ENCODE results near the gene TFB2M. TPM values are rescaled to one million over a fixed set of nuclear protein-coding genes. Genes with fewer than 3 reads are reported as not detected.

TFB2M gene
- total and polyA plus RNA-seq, 2 donors, result 11.6 to 11.7 TPM

GRCh38 chr1:246588159-246588721, 22.2 kb upstream of the TFB2M start:
- no peak overlapping the region for H3K4me3 ChIP-seq (ENCODE audit: low read length in 2 of 2)
- WGBS, result 90% methylated on average over 2 of the region's 2 CpGs
- H3K27ac ChIP-seq (ENCODE audit: low read depth in 1 of 2, low read length in 1 of 2), result no peak overlapping the region
- no peak for DNase-seq (ENCODE audit: low read depth in 6 of 9, low spot score in 9 of 9)
- peaks cover 0 to 6% of the 10 kb centered on the region in 2 donors for H3K9me3 ChIP-seq (ENCODE audit: control insufficient read depth in 2 of 2, insufficient read depth in 1 of 2, low read length in 1 of 2)
- H3K36me3 ChIP-seq (ENCODE audit: control insufficient read depth in 2 of 2, insufficient read depth in 2 of 2, low read length in 1 of 2), result peaks cover 21% of the 10 kb centered on the region in 2 donors
- no peaks in the 10 kb centered on the region for H3K4me1 ChIP-seq (ENCODE audit: control insufficient read depth in 2 of 2, insufficient read depth in 2 of 2, low read length in 2 of 2)
- H3K27me3 ChIP-seq (ENCODE audit: control insufficient read depth in 2 of 2, insufficient read depth in 1 of 2, low read length in 1 of 2), result no peaks in the 10 kb centered on the region

GRCh38 chr1:246587606-246588005, 21.5 kb upstream of the TFB2M start:
- no peak overlapping the region for H3K4me3 ChIP-seq (ENCODE audit: low read length in 2 of 2)
- H3K4me1 ChIP-seq (ENCODE audit: control insufficient read depth in 2 of 2, insufficient read depth in 2 of 2, low read length in 2 of 2), result no peaks in the 10 kb centered on the region
- H3K36me3 ChIP-seq (ENCODE audit: control insufficient read depth in 2 of 2, insufficient read depth in 2 of 2, low read length in 1 of 2), result peaks cover 21 to 23% of the 10 kb centered on the region in 2 donors

GRCh38 chr1:246587032-246587431, 21.0 kb upstream of the TFB2M start:
- H3K4me1 ChIP-seq (ENCODE audit: control insufficient read depth in 2 of 2, insufficient read depth in 2 of 2, low read length in 2 of 2), result no peaks in the 10 kb centered on the region
- H3K36me3 ChIP-seq (ENCODE audit: control insufficient read depth in 2 of 2, insufficient read depth in 2 of 2, low read length in 1 of 2), result peaks cover 21 to 23% of the 10 kb centered on the region in 2 donors
- no peak overlapping the region for H3K4me3 ChIP-seq (ENCODE audit: low read length in 2 of 2)
- DNase-seq (ENCODE audit: low read depth in 6 of 9, low spot score in 9 of 9), result no peak
- H3K9me3 ChIP-seq (ENCODE audit: control insufficient read depth in 2 of 2, insufficient read depth in 1 of 2, low read length in 1 of 2), result peaks cover 0 to 6% of the 10 kb centered on the region in 2 donors
- H3K27ac ChIP-seq (ENCODE audit: low read depth in 1 of 2, low read length in 1 of 2), result no peak overlapping the region
- no peaks in the 10 kb centered on the region for H3K27me3 ChIP-seq (ENCODE audit: control insufficient read depth in 2 of 2, insufficient read depth in 1 of 2, low read length in 1 of 2)
- 93% methylated on average over 3 of the region's 3 CpGs for WGBS

More at GRCh38 chr1:246587606-246588005, 21.5 kb upstream of the TFB2M start:
- Histone ChIP-seq H3K9me3 (ENCODE audit: control insufficient read depth in 2 of 2, insufficient read depth in 1 of 2, low read length in 1 of 2) (peaks cover 0 to 6% of the 10 kb centered on the region in 2 donors), H3K27ac (ENCODE audit: low read depth in 1 of 2, low read length in 1 of 2) (no peak overlapping the region), H3K27me3 (ENCODE audit: control insufficient read depth in 2 of 2, insufficient read depth in 1 of 2, low read length in 1 of 2) (no peaks in the 10 kb centered on the region)
- DNase-seq (ENCODE audit: low read depth in 6 of 9, low spot score in 9 of 9), result no peak
- 77% methylated on average over 3 of the region's 3 CpGs for WGBS

GRCh38 chr1:246583448-246584185, 17.6 kb upstream of the TFB2M start:
- no peaks in the 10 kb centered on the region for H3K9me3 ChIP-seq (ENCODE audit: control insufficient read depth in 2 of 2, insufficient read depth in 1 of 2, low read length in 1 of 2)
- H3K4me3 ChIP-seq (ENCODE audit: low read length in 2 of 2), result no peak overlapping the region
- no peak for DNase-seq (ENCODE audit: low read depth in 6 of 9, low spot score in 9 of 9)
- no peaks in the 10 kb centered on the region for H3K4me1 ChIP-seq (ENCODE audit: control insufficient read depth in 2 of 2, insufficient read depth in 2 of 2, low read length in 2 of 2)
- WGBS, result 92% methylated on average over 6 of the region's 6 CpGs
- no peaks in the 10 kb centered on the region for H3K27me3 ChIP-seq (ENCODE audit: control insufficient read depth in 2 of 2, insufficient read depth in 1 of 2, low read length in 1 of 2)
- H3K36me3 ChIP-seq (ENCODE audit: control insufficient read depth in 2 of 2, insufficient read depth in 2 of 2, low read length in 1 of 2), result peaks cover 16 to 17% of the 10 kb centered on the region in 2 donors
- no peak overlapping the region for H3K27ac ChIP-seq (ENCODE audit: low read depth in 1 of 2, low read length in 1 of 2)

GRCh38 chr1:246583056-246583440, 17.0 kb upstream of the TFB2M start:
- H3K36me3 ChIP-seq (ENCODE audit: control insufficient read depth in 2 of 2, insufficient read depth in 2 of 2, low read length in 1 of 2), result peaks cover 16 to 17% of the 10 kb centered on the region in 2 donors
- H3K27me3 ChIP-seq (ENCODE audit: control insufficient read depth in 2 of 2, insufficient read depth in 1 of 2, low read length in 1 of 2), result no peaks in the 10 kb centered on the region
- WGBS, result 98% methylated on average over 2 of the region's 2 CpGs
- no peak overlapping the region for H3K4me3 ChIP-seq (ENCODE audit: low read length in 2 of 2)
- H3K4me1 ChIP-seq (ENCODE audit: control insufficient read depth in 2 of 2, insufficient read depth in 2 of 2, low read length in 2 of 2), result no peaks in the 10 kb centered on the region
- H3K9me3 ChIP-seq (ENCODE audit: control insufficient read depth in 2 of 2, insufficient read depth in 1 of 2, low read length in 1 of 2), result no peaks in the 10 kb centered on the region
- no peak for DNase-seq (ENCODE audit: low read depth in 6 of 9, low spot score in 9 of 9)
- no peak overlapping the region for H3K27ac ChIP-seq (ENCODE audit: low read depth in 1 of 2, low read length in 1 of 2)

- Histone ChIP-seq H3K36me3 (ENCODE audit: control insufficient read depth in 2 of 2, insufficient read depth in 2 of 2, low read length in 1 of 2) (peaks cover 16 to 17% of the 10 kb centered on the region in 2 donors), H3K27me3 (ENCODE audit: control insufficient read depth in 2 of 2, insufficient read depth in 1 of 2, low read length in 1 of 2) (no peaks in the 10 kb centered on the region), H3K27ac (ENCODE audit: low read depth in 1 of 2, low read length in 1 of 2) (no peak overlapping the region), H3K4me3 (ENCODE audit: low read length in 2 of 2) (no peak overlapping the region), H3K4me1 (ENCODE audit: control insufficient read depth in 2 of 2, insufficient read depth in 2 of 2, low read length in 2 of 2) (no peaks in the 10 kb centered on the region), H3K9me3 (ENCODE audit: control insufficient read depth in 2 of 2, insufficient read depth in 1 of 2, low read length in 1 of 2) (no peaks in the 10 kb centered on the region)
- WGBS, result 95% methylated on average over 17 of the region's 17 CpGs
- no peak for DNase-seq (ENCODE audit: low read depth in 6 of 9, low spot score in 9 of 9)
These were observed 16.4 kb upstream of the TFB2M start for GRCh38 chr1:246582301-246583055.

GRCh38 chr1:246580497-246581370, 14.7 kb upstream of the TFB2M start:
- H3K4me1 ChIP-seq (ENCODE audit: control insufficient read depth in 2 of 2, insufficient read depth in 2 of 2, low read length in 2 of 2), result peaks cover 0 to 7% of the 10 kb centered on the region in 2 donors
- peaks cover 16 to 17% of the 10 kb centered on the region in 2 donors for H3K36me3 ChIP-seq (ENCODE audit: control insufficient read depth in 2 of 2, insufficient read depth in 2 of 2, low read length in 1 of 2)
- DNase-seq (ENCODE audit: low read depth in 6 of 9, low spot score in 9 of 9), result no peak
- H3K27ac ChIP-seq (ENCODE audit: low read depth in 1 of 2, low read length in 1 of 2), result no peak overlapping the region
- H3K9me3 ChIP-seq (ENCODE audit: control insufficient read depth in 2 of 2, insufficient read depth in 1 of 2, low read length in 1 of 2), result no peaks in the 10 kb centered on the region
- H3K27me3 ChIP-seq (ENCODE audit: control insufficient read depth in 2 of 2, insufficient read depth in 1 of 2, low read length in 1 of 2), result no peaks in the 10 kb centered on the region
- no peak overlapping the region for H3K4me3 ChIP-seq (ENCODE audit: low read length in 2 of 2)
- 93% methylated on average over 15 of the region's 15 CpGs for WGBS

- no peak overlapping the region for H3K27ac ChIP-seq (ENCODE audit: low read depth in 1 of 2, low read length in 1 of 2)
- H3K4me3 ChIP-seq (ENCODE audit: low read length in 2 of 2), result no peak overlapping the region
- no peaks in the 10 kb centered on the region for H3K9me3 ChIP-seq (ENCODE audit: control insufficient read depth in 2 of 2, insufficient read depth in 1 of 2, low read length in 1 of 2)
- no peaks in the 10 kb centered on the region for H3K27me3 ChIP-seq (ENCODE audit: control insufficient read depth in 2 of 2, insufficient read depth in 1 of 2, low read length in 1 of 2)
- 39% methylated on average over 3 of the region's 3 CpGs for WGBS
- DNase-seq (ENCODE audit: low read depth in 6 of 9, low spot score in 9 of 9), result no peak
- H3K4me1 ChIP-seq (ENCODE audit: control insufficient read depth in 2 of 2, insufficient read depth in 2 of 2, low read length in 2 of 2), result peaks cover 0 to 7% of the 10 kb centered on the region in 2 donors
- peaks cover 11 to 13% of the 10 kb centered on the region in 2 donors for H3K36me3 ChIP-seq (ENCODE audit: control insufficient read depth in 2 of 2, insufficient read depth in 2 of 2, low read length in 1 of 2)
These were observed 13.8 kb upstream of the TFB2M start for GRCh38 chr1:246579818-246580217.

Measured in thymus (tissue), 11 donors.